Measurements from ENCODE around the gene RSPRY1.

Gene RSPRY1

GRCh38 chr16:57155702-57156350, 30.3 kb upstream of the RSPRY1 start:
- TF ChIP-seq CTCF (IDR thresholded peaks at IDR 0.05; ENCODE audit: low read depth, low read length) = no peak
- no peak for DNase-seq (ENCODE audit: extremely low read depth, low read depth)

- TF ChIP-seq CTCF (IDR thresholded peaks at IDR 0.05; ENCODE audit: low read depth, low read length) = no peak
- DNase-seq (ENCODE audit: extremely low read depth, low read depth) = no peak
Measured at GRCh38 chr16:57156351-57156703, 29.8 kb upstream of the RSPRY1 start.

- no peak for TF ChIP-seq CTCF (IDR thresholded peaks at IDR 0.05; ENCODE audit: low read depth, low read length)
- no peak for DNase-seq (ENCODE audit: extremely low read depth, low read depth)
Measured at GRCh38 chr16:57157533-57157932, 28.6 kb upstream of the RSPRY1 start.

- no peak for TF ChIP-seq CTCF (IDR thresholded peaks at IDR 0.05; ENCODE audit: low read depth, low read length)
- DNase-seq (ENCODE audit: extremely low read depth, low read depth) = no peak
Measured at GRCh38 chr16:57159447-57159846, 26.7 kb upstream of the RSPRY1 start.

- DNase-seq (ENCODE audit: extremely low read depth, low read depth) = no peak
Measured at GRCh38 chr16:57163842-57164241, 22.3 kb upstream of the RSPRY1 start.

GRCh38 chr16:57165483-57165882, 20.6 kb upstream of the RSPRY1 start:
- no peak for DNase-seq (ENCODE audit: extremely low read depth, low read depth)
- no peak for TF ChIP-seq CTCF (IDR thresholded peaks at IDR 0.05; ENCODE audit: low read depth, low read length)

More at GRCh38 chr16:57163842-57164241, 22.3 kb upstream of the RSPRY1 start:
- TF ChIP-seq CTCF (IDR thresholded peaks at IDR 0.05; ENCODE audit: low read depth, low read length) = no peak

GRCh38 chr16:57165938-57166337, 20.2 kb upstream of the RSPRY1 start:
- no peak for DNase-seq (ENCODE audit: extremely low read depth, low read depth)
- no peak for TF ChIP-seq CTCF (IDR thresholded peaks at IDR 0.05; ENCODE audit: low read depth, low read length)
